Stimulated activated CD4-positive, alpha-beta T cell treated with anti-CD3 and anti-CD28 coated beads, Interleukin-2, amount 100 ng/mL, for 48 hours (primary cell): ENCODE data around the gene DICER1.
"Not testable (repeated sequence)": the region's sequence is repeated elsewhere in the genome, so short reads cannot be mapped to it uniquely, and the experiment has no call there.

Experiments used
- DNase-seq, 2 donors: peaks; one replicate each; pipeline ENCODE4 v3.0.0-alpha.2; 2020

DICER1 gene

DNA sequence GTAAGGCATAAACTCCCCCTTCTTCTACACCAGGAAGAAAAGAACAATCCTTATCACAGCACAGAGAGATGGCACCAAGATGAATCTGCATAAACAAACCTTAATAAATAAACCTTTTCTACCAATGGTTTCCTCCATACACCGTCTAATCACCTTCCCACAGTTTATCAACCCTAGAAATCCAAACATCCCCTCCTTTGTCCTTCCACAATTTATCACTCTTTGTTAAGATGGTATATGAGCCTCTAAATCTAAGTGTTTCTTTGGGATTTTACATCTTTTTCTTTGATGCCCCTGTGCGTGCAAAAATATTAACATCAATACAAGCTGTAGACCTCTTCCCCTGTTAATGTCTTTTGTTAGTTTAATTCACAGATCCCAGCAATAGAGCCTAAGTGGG, 12.5 kb downstream of the DICER1 start:
- DNase-seq = no peak

DNA sequence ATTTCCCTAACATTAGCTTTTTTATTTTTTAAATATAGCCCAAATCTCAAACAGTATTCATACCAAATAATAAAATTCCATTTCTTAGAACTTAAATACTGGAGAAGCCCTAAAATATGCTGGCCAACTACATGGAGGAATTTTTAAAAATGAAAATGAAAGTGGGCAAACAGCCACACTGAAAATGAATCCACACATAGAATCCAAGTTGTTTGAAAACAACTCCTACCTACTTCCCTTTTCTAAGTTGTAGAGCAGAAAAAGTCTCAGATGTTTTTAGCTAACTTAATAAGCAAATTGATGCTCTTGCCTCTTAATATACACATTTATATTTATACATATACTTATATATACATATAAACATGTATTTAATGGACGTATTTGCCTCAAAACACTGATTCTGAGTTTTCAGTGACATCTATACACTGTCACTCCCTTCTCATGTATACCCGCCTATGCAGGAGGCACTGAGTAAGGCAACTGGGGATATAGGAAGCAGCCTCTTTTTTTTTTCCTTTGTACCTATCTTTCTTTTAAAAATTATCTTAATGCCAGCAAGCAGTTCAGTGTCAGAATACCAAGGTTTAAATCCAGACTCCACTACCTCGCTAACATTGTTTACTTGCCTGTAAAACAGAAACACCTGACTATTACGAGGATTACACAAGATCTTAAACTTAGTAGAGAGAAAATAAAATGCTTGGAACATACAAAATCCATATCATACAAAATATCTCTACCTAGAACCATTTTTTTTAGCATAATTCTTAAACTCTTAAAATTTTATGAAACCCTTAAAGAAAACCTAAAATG, 13.3 kb downstream of the DICER1 start:
- DNase-seq = no peak

DNA sequence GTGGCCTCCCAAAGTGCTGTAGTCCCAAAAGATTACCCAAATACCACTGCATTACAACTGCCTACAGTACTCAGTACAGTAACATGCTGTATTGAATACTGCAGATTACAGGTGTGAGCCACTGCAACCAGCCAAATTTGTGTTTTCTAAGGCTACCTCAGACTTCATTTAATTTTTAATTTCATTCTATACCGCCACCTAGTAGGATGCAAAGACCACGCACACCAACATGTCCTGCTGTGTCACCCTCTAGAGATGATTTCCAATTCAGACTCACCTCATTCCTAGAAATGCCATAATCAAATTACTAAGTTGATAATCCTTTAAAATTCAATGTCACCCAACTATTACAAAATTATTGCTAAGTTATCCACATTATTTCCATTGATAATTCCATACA, 15.1 kb downstream of the DICER1 start:
- no peak for DNase-seq

DNA sequence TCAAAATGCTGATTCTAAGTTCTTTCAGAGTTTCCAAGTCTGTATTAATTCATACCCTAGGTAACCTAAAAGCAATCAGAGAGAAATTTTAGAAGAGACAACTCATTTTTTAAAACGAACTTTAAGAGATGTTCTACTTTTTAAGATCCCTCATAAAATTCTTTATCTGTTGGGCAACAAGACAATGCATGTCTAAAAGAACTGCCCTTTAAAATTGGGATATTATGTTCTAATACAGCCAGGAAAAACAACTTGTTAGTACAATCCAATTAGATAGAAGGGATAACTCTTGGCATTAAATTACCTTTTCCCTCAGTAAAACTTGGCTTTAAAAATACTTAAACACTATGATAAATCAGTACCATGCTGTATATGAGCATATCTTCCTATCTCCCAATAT, 15.6 kb downstream of the DICER1 start:
- DNase-seq = no peak

DNA sequence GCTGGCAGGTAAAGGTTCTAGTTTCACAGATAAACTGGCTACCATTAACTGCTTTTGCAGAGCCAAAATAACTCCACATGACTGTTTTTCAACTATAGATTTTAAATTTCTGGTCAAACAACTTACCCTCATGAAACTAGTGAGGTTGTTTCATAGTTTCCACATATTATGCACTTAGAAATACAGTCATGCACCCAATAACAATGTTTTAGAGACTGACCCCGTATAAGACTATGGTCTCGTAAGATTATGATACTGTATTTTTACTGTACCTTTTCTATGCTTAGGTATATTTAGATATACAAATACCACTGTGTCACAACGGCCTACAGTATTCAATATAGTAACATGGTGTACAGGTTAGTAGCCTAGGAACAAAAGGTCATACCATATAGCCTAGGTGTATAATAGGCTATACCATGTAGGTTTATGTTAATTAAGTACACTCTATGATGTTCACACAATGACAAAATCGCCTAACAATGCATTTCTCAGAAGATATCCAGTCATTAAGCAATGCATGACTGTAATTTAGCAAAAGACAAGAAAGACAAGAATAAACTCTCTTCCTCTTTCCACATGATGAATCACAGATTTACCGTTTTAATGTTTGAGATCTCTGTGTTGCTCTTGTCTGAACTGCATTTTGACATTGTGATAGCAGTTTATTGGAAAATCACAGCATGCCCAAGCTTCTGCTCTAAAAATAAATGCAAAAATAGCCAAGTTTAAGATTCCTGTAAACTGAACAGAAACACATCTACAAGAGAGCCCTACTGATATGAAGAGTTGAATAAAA, 17.1 kb downstream of the DICER1 start:
- DNase-seq = no peak

DNA sequence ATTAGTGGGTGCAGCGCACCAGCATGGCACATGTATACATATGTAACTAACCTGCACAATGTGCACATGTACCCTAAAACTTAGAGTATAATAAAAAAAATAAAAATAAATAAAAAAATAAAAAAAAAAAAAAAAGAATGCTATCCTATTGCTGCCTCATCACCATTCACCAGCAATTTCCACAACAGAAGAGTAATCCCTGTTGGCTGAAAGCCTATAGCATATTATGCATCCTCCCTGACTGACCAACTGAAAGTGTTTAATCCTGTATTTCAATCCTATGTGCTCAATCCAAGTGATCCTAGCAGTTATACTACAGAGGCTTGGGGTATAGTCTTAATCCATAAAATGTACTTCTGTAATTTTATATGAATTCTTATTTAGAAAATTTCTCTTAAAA, 18.5 kb downstream of the DICER1 start:
- DNase-seq = no peak

DNA sequence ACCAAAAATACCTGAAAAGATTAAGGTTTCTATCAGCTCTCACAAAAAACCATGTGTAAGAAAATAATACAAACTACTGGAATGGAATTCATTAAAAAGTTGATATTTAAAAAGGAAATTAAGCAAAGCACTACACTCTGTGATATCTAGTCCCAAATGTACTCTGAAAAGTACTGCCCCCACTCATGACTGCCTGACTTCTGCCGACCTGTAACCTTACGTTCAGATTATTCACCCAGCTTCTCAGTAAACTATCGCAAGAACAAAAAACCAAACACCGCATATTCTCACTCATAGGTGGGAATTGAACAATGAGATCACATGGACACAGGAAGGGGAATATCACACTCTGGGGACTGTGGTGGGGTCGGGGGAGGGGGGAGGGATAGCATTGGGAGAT, 18.9 kb downstream of the DICER1 start:
- DNase-seq = not testable (repeated sequence)

DNA sequence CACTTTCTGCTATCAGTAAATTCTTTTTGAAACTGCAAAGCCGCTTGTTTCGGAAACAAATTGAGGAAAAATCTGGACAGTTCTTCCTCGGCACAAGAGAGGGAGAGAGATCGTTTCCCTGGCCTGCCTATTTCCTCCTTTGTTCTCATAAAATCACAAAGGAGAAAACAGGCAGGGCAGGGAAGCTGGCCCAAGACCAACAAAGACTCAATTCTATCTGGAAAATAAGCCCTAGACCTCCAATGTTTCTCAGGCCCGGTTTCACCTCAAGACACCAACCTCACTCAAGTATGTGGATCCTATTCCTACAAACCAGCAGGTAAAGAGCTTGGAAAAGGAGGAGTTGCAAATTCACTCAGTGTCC, 19.5 kb downstream of the DICER1 start:
- DNase-seq = no peak

DNA sequence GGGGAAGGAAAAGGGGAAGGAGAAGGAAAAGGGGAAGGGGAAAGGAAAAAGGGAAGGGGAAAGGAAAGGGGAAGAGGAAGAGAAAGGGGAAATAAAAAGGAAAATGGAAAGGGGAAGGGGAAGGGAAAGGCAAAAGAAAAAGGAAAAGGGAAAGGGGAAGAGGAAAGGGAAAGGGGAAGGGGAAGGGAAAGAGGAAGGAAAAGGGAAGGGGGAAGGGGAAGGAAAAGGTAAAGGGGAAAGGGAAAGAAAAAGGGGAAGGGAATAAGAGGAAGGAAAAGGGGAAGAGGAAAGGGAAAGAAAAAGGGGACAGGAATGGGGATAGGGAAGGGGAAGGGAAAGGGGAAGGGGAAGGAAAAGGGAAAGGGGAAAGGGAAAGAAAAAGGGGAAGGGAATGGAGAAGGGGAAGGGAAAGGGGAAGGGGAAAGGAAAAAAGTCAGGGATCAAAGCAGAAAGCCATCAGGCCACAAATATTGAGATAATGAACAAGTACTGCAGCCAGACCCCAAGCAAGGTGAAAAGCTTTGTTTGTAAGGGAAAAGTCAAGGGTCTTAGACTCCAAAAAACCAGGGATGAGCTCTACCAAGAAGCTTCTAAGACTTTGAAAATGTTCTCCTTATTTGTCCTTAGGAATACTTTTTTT, 20.0 kb downstream of the DICER1 start:
- DNase-seq = no peak

DNA sequence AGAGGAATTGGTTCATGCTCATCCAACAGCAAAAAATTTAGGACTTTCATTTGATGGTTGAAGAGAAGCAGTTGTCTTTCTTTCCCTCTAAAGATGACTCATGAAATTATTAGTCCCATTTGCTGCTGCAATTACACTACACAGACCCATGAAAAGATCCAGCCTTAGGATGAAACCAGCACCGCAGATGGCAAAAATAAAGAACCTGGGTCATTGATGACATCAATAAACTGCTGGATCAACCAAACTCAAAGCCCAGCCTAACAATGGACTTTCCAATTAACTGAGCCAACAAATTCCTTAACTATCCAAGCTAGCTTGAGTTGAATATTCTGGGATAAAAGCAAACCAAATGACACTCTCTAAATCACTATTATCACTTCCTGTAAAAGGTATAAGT, 20.7 kb downstream of the DICER1 start:
- DNase-seq = no peak

DNA sequence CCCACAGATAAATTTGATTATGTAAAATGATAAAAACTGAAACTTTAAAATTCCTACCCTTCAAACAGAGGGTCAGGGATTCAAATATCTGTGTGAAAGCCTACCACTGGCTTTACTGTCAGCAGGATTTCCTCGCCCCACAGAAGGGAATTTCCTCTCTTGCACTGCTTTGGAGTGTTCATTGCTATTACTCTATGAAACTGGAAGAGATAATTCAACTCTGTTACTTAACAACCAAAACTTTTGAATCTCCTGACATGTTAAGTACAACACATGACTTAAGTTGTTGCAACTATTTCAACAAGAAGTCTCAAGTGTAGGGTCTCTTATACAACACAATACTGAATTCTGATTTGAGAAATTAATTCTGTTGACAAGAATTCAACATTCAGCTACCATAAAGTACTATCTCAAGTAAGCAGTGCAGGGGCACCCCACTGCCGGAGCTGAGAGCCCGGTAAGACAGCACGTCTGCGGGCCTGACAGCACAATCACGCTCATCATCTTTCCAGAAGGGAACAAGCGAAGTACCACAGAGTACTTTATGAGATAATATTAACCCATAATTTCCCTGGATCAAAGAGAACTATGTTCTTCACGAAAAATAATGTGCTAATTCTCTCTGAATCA, 22.9 kb downstream of the DICER1 start:
- no peak for DNase-seq

DNA sequence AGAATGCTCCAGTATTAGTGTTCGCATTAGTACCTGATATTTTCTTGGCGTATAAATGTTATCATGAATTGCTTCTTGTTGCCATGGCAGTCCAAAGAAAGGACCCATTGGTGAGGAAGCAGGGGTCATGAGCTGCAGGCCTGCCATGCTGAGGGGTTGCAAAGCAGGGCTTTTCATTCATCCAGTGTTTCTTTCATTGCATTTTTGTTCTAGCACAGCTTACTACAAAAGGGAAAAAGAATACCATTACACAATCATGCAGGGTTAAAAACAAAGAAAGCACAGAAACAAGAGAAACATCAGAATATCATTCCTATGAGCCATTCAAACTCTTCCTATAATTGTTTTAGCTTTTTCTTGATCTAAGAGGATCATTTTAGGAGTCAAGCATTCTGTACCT, 24.0 kb downstream of the DICER1 start:
- DNase-seq = no peak

DNA sequence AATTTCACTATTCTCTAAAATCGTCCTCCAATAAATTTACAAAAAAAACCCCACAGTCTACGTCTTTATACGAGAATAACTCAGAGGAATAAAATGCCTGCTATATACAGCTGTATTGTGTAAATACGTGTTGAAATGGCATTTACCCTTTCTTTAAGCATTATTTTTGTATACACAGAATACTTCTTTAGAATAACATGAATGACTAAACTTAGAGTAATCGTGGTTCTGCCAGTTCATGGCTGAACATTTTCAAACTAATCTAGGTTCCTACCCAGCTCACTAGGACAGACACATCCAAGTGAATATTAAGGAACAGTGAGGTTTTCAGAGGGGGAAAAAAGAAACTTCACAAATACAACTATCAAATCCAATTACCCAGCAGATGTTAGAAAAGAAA, 24.6 kb downstream of the DICER1 start:
- no peak for DNase-seq

DNA sequence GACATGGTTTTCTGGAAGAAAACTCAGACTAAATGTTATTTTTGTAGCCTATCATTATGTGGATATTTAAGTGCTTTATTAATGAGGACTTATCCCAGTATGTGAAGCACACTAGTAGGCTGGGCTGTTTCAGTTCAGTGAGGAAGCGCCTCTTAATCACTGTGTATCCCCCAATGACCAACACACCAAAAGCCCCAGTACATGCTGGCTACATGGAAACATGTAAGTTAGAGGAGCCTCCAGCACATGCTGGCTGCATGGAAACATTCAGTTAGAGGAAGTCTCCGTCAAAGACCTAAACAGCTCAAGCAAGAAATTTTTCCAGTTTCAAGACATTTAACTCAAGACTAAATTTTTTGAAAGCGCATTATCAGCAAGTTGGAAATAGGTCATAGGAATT, 26.8 kb downstream of the DICER1 start:
- no peak for DNase-seq

DNA sequence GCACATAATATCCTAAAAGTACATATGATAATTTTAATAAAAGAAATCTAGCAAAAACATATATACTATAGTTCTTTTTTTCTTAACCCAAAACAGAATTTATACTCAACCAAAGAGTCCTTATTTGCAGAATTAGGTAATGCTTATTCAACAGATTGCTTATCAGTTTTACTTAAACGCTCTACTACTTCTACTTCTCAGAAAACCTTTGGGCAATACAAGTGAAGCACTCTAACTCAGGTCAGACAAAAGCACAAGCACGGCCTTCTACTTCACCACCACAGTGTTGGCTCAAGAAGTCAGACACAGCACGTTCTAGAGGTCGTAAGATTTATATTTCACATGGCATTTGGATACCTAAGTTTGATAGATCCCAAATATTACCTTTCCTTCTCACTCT, 29.2 kb downstream of the DICER1 start:
- DNase-seq = no peak

DNA sequence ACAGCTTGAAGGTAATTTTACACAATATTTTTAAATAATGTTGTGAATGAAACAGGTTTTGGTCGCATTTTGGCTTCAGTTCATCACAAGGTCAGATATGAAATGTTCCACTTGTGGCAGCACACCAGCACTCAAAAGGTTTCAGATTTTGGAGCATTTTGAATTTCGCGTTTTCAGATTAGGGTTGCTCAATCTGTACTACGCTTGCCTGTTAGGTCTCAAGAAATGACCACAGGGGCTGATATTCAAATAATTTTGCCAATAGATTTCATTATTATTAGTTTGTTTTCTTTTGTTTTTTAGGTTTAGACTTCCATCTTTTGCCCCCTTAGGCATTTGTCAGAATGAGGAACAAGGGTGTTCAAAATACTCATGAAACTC, 29.8 kb downstream of the DICER1 start:
- no peak for DNase-seq

DNA sequence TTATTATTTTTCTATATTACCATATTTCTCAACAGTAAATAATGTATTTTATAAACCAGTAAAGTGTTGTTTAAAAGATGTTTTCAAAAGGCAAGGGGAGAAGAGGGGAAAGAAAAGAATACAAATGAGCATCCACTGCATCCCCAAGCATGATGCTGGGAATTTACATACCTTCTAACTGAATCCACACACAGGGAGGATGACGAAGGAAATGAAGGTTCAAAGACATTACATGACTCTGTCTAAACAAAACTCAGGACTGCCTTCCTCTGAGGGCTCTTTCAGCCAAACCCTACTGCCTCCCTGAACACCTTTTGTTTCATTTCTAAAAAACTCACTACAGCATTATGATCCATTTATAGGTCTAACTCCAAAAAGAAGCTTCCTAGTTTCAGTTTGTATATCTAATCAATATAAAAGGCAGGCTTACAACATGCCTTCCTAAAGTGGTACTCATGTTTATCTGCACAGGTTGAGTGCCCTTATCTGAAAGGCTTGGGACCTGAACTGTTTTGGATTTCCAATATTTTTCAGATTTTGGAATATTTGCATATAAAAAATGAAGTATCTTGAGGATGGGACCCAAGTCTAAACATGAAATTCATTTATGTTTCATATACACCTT, 30.3 kb downstream of the DICER1 start:
- DNase-seq = no peak

DNA sequence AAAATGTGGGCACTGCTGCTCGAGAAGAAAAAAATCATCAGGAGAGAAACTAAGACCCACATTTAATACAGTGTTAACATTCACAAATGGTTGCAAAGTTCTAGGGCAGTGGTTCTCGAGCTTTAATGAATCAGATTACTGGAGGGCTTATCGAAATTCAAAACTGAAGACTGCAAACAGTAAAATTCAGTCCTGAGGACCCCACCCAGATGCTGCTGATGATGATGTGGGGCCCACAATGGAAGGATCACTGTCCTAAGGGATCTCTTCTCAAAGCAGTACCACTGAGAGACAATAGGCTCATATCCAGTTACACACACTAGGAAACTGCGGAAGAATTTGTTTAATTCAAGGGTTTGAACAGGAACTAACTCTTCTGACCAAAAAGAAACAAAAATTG, 31.4 kb downstream of the DICER1 start:
- DNase-seq = no peak

DNA sequence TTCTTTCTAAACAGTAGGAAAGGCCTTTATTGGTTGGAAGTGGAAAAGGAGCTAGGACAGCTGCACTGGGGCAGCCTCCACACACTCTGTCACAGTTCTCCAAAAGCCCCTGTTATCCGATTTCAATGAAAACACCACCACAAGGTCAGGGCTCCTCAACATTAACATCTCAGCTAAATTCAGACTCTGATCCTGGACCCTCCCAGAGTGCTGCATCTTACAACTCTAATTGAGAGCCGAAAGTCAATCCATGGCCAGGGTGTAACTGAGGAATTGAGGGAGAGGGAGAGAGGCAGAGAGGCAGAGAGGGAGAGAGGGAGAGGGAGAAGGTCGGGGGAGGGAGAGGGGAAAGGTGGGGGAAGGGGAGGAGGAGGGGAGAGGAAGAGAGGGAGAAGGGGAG, 32.1 kb downstream of the DICER1 start:
- no peak for DNase-seq

DNA sequence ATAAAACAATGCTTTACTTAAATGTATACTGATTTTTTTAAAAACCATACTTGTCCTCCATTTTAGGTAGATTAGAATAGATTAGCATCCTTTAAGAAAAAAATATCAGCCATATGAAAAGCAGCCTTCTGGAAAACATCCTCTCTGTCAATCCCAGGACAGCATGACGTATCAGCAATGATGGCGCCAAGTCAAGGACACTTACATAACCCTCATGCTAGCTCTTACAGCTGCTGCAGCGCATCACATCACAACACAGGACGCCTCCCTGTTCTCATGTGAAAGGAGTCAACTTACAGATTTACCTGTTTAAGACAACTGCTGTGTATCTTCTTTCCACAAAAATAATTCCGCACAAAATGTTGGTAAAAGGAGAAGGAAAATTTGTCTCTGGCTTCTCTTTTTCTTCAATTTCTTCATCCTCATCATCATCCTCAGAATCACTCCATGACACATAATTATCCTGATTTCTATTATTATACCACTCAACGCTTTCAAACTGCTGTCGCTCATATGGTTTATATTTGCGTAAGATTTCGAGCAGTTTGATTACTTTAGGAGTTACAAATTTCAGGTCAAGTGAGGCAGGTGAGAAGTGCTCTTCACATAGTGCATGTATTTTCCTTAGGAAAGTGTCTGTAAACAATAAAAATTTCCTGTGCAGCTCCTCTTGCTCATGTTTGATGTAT, 33.3 kb downstream of the DICER1 start:
- no peak for DNase-seq

DNA sequence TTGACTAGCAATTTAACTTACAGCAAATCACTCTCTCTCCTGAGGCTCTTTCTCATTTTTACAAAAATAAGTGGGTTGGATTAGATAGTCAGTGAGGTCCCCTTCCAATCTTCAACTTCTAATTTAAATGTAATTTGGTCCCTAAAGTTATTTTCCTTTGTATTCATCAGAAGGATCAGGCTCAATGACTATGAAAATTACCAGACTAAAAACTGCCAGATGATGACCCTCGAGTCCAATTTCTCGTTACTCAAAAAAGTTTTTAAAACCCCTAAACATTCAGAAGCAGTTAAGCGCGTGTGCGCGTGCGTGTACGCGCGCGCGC, 34.7 kb downstream of the DICER1 start:
- DNase-seq = no peak

DNA sequence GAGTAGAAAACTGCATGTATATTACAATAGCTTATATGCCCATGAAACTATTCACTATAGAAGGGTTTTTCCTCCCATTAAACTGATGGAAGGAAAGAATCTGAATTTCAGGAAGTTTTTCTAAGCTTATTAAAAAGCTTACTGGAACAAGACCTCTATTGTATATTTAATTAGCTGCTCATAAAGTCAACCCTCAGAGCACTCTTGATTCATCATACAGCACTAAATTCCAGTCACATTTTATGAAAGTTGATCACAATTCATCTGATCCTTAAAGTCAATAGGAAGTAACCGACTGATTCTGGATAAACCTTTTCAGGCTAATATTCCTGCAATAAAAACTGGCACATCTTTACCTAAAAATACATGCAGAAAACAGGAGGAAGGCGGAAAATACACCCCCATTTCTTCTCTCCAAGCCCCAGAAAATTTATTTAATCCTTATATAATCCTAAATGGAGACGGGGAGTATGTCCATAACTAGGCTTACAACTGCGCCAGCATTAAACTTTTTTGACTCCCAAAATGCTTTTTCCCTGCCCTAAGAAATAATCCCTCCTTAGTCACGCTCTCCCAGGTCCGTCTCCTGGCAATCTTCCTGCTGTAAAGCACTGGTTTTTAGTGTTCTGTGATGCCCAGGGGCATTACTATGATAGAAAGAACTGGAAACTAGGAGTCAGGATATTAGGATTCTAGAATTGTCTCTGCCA, 35.3 kb downstream of the DICER1 start:
- no peak for DNase-seq
